ENCODE measurements around the gene PNMA1. TPM values are rescaled to one million over a fixed set of nuclear protein-coding genes. Genes with fewer than 3 reads are reported as not detected.
A peak's percentile ranks its signal among the peaks of the same experiment; 100 is the strongest.

Gene PNMA1
- total RNA-seq, 1 donor = 27.9 TPM

DNA sequence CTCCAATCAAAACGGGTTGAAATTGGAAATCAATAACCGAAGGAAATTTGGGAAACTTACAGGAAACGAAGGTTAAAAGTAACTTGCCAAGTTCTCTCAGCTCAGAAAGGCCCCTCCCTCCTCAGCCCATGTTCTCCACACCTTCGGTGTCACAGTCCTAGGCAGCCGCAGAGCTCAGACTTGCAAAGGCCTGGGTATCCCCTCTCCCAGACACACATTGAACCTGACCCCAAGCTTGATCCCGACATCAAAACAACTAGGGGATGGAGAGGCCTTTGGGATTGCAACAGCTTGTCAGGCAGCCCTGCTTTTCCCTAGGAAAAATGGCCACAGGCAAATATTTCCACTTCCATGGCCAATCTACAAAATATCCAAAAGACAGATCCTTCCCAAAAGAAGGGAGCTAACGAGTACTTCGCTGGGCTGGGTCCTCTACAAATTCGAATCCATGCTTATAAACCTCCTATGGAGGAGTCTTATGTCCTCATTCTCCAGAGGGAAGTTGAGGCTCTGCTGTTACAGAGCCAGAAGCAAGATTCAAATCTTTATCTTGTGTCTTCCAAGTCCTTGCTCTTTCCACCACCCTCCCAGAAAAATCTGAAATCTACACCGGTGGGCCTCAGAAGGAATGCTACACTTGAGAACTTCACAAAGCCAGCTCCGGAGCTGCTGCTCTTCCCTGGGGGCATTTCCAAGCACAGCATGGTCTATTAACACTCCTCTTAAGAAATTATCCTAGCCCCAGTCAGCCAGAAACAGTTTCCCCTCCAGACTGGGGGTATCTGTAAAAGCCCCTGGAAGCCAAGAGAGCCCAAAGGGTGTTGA is 35.7 kb upstream of the PNMA1 start:
- TF ChIP-seq, protein P1, sequence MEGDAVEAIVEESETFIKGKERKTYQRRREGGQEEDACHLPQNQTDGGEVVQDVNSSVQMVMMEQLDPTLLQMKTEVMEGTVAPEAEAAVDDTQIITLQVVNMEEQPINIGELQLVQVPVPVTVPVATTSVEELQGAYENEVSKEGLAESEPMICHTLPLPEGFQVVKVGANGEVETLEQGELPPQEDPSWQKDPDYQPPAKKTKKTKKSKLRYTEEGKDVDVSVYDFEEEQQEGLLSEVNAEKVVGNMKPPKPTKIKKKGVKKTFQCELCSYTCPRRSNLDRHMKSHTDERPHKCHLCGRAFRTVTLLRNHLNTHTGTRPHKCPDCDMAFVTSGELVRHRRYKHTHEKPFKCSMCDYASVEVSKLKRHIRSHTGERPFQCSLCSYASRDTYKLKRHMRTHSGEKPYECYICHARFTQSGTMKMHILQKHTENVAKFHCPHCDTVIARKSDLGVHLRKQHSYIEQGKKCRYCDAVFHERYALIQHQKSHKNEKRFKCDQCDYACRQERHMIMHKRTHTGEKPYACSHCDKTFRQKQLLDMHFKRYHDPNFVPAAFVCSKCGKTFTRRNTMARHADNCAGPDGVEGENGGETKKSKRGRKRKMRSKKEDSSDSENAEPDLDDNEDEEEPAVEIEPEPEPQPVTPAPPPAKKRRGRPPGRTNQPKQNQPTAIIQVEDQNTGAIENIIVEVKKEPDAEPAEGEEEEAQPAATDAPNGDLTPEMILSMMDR (IDR thresholded peaks at IDR 0.05; ENCODE audit: insufficient read depth, low read length) = no peak
- H3K4me3 ChIP-seq (ENCODE audit: low read depth, low read length) = no peak overlapping the region
- DNase-seq (ENCODE audit: low read depth) = no peak

DNA sequence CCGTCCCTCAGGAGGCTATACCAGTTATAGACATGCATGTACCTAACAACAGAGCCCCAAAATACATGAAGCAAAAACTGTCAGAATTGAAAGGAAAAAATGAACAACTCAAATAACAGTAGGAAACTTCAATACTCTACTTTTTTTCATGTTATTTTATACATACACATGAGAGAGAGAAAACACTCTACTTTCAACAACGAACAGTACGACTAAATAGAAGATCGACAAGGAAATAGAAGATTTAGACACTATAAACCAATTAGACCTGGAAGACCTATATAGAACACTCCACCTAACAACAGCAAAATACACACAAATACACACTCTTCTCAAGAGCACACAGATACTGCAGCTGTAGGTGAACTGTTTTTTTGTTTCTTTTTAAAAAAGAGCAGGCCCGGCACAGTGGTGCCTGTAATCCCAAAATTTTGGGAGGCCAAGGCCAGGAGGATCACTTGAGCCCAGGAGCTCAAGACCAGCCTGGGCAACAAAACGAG is 34.7 kb upstream of the PNMA1 start:
- H3K4me3 ChIP-seq (ENCODE audit: low read depth, low read length) = no peak overlapping the region
- DNase-seq (ENCODE audit: low read depth) = no peak
- TF ChIP-seq, protein P1 (IDR thresholded peaks at IDR 0.05; ENCODE audit: insufficient read depth, low read length) = no peak

DNA sequence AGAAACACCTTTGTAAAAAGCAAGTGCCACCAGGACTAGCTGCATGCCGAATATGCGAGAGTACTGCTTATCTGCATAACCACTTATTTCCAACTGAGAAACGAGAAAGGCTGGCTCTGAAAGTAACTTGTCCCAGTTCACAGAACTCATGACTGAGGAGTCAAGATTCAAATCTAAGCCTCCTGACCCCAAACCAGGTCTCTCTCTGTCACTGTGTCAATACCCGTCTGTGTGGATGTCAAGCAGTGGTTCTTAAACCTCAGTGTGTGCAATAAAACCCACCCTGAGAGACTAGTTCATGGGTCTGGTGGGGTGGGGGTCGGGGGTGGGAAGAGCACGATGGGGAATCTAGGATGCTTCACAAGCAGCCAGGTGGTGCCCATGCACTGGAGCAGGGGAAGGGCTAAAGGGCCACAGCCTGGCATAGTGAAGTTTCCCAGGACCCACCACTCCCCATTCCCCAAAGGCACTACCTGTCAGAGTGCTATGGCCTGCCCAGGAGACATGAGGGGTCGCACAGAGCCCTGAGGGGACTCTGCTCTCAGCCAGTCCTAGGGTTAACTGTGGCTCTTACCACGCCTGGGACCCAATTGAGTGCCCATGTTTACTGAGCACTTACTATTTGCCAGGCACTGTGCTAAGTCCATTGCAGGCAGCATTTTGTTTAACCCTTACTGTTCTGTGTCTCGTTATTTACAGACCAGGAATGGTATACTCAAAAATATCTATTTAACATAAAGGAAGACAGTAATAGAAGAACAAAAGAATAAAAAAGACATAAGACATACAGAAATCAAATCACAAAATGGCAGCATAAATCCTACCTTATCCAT is 33.4 kb upstream of the PNMA1 start:
- DNase-seq (ENCODE audit: low read depth) = no peak
- TF ChIP-seq, protein P1 (IDR thresholded peaks at IDR 0.05; ENCODE audit: insufficient read depth, low read length) = no peak

DNA sequence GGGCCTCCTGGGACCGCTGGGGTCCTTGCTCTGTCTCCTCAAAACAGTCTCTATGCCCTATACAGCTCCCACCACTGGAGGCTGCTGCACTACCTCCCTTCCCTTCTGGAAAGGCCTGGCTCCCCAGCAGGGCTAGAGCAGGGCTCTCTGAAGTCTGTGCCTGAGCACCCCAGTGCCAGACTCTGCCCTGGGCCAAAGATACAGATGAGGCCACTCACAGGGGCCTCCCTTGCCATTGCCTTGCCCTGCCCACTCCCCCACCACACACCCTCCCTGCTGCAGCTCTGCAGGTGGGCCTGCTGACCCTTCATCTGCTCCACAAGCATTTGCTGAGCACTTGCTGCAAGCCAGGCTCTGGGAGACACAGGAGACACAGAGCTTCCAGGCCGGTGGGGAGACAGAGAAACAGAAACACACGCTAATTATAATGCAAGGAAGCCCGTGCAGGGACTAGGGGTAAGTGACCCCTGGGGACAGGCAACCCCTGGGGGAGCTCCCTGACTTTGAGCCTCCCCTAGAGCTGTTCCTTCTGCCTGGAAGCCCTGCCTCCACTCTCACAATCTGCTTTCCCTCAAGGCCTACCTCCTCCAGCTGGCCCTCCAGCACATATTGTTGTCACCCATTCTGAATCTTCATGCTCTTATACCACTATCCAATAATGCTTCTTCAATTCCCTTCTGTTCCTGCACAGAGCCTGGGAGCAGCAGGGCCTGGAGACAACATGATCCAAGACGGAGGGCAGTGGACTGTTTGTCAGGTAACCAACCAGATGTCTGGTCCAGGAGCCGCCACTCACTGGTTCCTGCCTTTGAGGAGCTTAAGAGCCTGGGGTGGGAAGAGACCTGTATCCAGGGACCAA is 32.6 kb upstream of the PNMA1 start:
- TF ChIP-seq, protein P1 (IDR thresholded peaks at IDR 0.05; ENCODE audit: insufficient read depth, low read length) = peak; percentile 40
- H3K4me3 ChIP-seq (ENCODE audit: low read depth, low read length) = no peak overlapping the region
- no peak for DNase-seq (ENCODE audit: low read depth)

More for the DNA sequence above, 33.4 kb upstream of the PNMA1 start:
- no peak overlapping the region for H3K4me3 ChIP-seq (ENCODE audit: low read depth, low read length)

DNA sequence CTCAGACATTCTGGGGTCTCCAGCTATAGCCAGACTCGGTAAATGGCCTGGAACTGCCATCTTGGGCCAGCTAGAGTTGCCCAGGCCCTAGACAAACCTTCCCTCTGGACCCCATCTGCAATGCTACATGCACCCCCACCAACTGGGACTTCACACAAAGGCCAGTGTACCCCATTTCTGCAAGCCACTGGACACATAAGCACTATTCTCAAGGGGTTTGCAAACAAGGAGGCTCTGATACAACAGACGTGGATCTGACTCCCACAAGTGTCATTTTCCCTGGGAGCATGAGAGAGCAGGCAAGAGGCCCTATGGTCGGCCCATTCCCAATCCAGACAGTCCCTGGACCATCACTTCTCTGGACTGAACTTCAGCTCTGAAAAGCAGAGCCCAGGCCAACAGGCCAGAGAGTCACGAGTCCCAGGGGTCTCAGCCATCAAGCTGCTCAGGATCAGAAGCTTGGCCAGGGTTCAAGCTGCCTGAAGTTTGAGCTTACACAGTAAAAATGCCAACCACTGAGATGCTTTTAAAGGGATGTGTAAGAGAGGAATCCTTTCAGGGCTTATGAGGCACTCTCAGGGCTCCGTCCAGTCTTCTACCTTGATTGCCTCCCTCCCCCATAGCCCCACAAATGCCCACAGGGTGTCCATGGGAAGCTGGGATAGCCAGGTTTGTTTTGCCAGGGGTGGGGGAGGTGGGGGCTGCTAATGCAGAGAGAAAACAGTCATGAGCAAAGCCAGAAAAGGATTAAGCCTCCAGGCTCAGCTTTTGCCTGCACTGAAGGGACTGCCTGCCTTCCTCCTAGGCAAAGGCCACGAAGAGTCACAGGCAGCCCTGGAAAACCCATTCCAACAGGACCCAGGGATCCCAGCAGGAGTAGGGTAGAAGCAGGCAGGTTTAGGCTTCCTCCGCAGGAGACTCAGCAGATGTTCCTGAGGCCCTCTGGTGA is 31.7 kb upstream of the PNMA1 start:
- TF ChIP-seq, protein P1 (IDR thresholded peaks at IDR 0.05; ENCODE audit: insufficient read depth, low read length) = no peak
- no peak overlapping the region for H3K4me3 ChIP-seq (ENCODE audit: low read depth, low read length)
- DNase-seq (ENCODE audit: low read depth) = no peak

All from fibroblast of the aortic adventitia (primary cell).